Keratinocyte (primary cell): ENCODE data around the gene ECHS1. TPM values are rescaled to one million over a fixed set of nuclear protein-coding genes. Genes with fewer than 3 reads are reported as not detected.
A peak's percentile ranks its signal among the peaks of the same experiment; 100 is the strongest.

ENCODE experiments used
- DNase-seq: peaks from one replicate; pipeline ENCODE4 v3.0.0-alpha.2; 2011; ENCODE audit warnings: low read depth, missing footprints, low spot score
- FAIRE-seq: peaks from 2 replicates; lab custom pipeline; 2011; peaks lifted over from hg19 to GRCh38; lab: Jason Lieb, UNC
- H2AFZ ChIP-seq: 2 replicates; pipeline ENCODE4 v1.6.0; 2012; ENCODE audit warnings: low read length, control low read depth, inconsistent platforms; ENCODE audit not compliant: control insufficient read depth
- H3K27ac ChIP-seq: 2 replicates; pipeline ENCODE4 v1.5.1; 2011; ENCODE audit warnings: low read length; ENCODE audit not compliant: control insufficient read depth, insufficient read depth
- H3K27me3 ChIP-seq: 3 replicates; pipeline ENCODE4 v1.6.0; 2011; ENCODE audit warnings: low read length; ENCODE audit not compliant: control insufficient read depth, insufficient read depth; ENCODE audit errors: extremely low read depth
- H3K36me3 ChIP-seq, 2 experiments: 2 replicates in 1 of 2; 3 replicates in 1 of 2; pipeline ENCODE4 v1.5.1; 2011; ENCODE audit warnings: low read length in 2 of 2, mild to moderate bottlenecking in 1 of 2; ENCODE audit not compliant: control insufficient read depth in 2 of 2, insufficient read depth in 2 of 2; ENCODE audit errors: extremely low read depth in 1 of 2
- H3K4me1 ChIP-seq: 3 replicates; pipeline ENCODE4 v1.5.1; 2011; ENCODE audit warnings: low read length; ENCODE audit not compliant: control insufficient read depth, insufficient read depth; ENCODE audit errors: extremely low read depth
- H3K4me2 ChIP-seq: 3 replicates; pipeline ENCODE4 v1.6.0; 2011; ENCODE audit warnings: low read depth, low read length; ENCODE audit not compliant: control insufficient read depth, insufficient read depth; ENCODE audit errors: extremely low read depth
- H3K4me3 ChIP-seq, 3 experiments: fragments of 200-600 bp in 1 of 3; sonication (generic) in 1 of 3; 2 replicates in 2 of 3; 3 replicates in 1 of 3; pipeline ENCODE4 v1.5.1; 2011 to 2016; ENCODE audit warnings: low read length in 3 of 3, mild to moderate bottlenecking in 3 of 3, control low read depth in 2 of 3, inconsistent platforms in 1 of 3, low read depth in 1 of 3, mixed read lengths in 1 of 3, mixed run types in 1 of 3, moderate library complexity in 1 of 3; ENCODE audit not compliant: control insufficient read depth in 2 of 3, insufficient read depth in 2 of 3; ENCODE audit errors: extremely low read depth in 1 of 3
- H3K79me2 ChIP-seq: 2 replicates; pipeline ENCODE4 v1.6.0; 2012; ENCODE audit warnings: low read length; ENCODE audit not compliant: control insufficient read depth, insufficient read depth
- H3K9ac ChIP-seq: 3 replicates; pipeline ENCODE4 v1.6.0; 2011; ENCODE audit warnings: low read length; ENCODE audit not compliant: control insufficient read depth, insufficient read depth; ENCODE audit errors: extremely low read depth
- H3K9me1 ChIP-seq: 3 replicates; pipeline ENCODE4 v1.6.0; 2011; ENCODE audit warnings: low read length; ENCODE audit not compliant: control insufficient read depth, insufficient read depth; ENCODE audit errors: extremely low read depth
- H3K9me3 ChIP-seq: 2 replicates; pipeline ENCODE4 v1.5.1; 2012; ENCODE audit warnings: low read depth, low read length; ENCODE audit not compliant: control insufficient read depth
- H4K20me1 ChIP-seq: 3 replicates; pipeline ENCODE4 v1.6.0; 2011; ENCODE audit warnings: low read length; ENCODE audit not compliant: control insufficient read depth, insufficient read depth; ENCODE audit errors: extremely low read depth
- EZH2 ChIP-seq: IDR thresholded peaks from one replicate; pipeline ENCODE4 v1.6.1; 2012; ENCODE audit warnings: inconsistent platforms, mild to moderate bottlenecking, low read length, moderate library complexity
- dilution Hi-C: fragments of 300-500 bp; cut with MboI; formaldehyde crosslinking; loops from one replicate; pipeline ENCODE4 v1.7.0; 2020; ENCODE audit warnings: low sequenced_read_pairs; ENCODE audit not compliant: extremely low pct_ligation_motif_present
- polyA plus RNA-seq, 5 experiments: library from polyadenylated mRNA; depleted of rRNA in 3 of 5; stranded (reverse) in 3 of 5; stranded (forward) in 1 of 5; unstranded in 1 of 5; fragments of >200 nt; gene quantifications; 1 replicate in 1 of 5; 2 replicates in 3 of 5; 3 replicates in 1 of 5; pipeline versions ENCODE4 v1.2.1 to v1.2.3, GENCODE V29; 2011 to 2012; ENCODE audit warnings: missing spikeins in 2 of 5, low read depth in 1 of 5, low replicate concordance in 1 of 5
- TF ChIP-seq, protein P1 (sequence below), 3 experiments: IDR thresholded peaks in 1 of 3; conservative IDR thresholded peaks in 1 of 3; optimal IDR thresholded peaks in 1 of 3; 2 replicates in 2 of 3; 3 replicates in 1 of 3; pipeline versions ENCODE3 to v1.5.1; 2011; ENCODE audit warnings: low read length in 3 of 3, mild to moderate bottlenecking in 3 of 3, moderate library complexity in 2 of 3, control low read depth in 1 of 3, inconsistent platforms in 1 of 3; ENCODE audit not compliant: insufficient read depth in 2 of 3; ENCODE audit errors: extremely low read depth in 1 of 3

Gene ECHS1
- polyA plus RNA-seq, 1 donor (not counting 4 experiments of a cell fraction or from before 2014, with no cell fraction given), result 27.1 TPM

GRCh38 chr10:133394801-133395221 lies 21.7 kb upstream of the ECHS1 start:
- H3K27me3 ChIP-seq, result no peaks in the 10 kb centered on the region
- H3K9me1 ChIP-seq, result no peaks in the 10 kb centered on the region
- H3K79me2 ChIP-seq, result peaks cover 43% of the 10 kb centered on the region
- H3K4me3 ChIP-seq, result peak overlapping the region; percentile 90 to 99 (median 98)
- H4K20me1 ChIP-seq, result no peaks in the 10 kb centered on the region
- peak overlapping the region; percentile 95 for H3K4me2 ChIP-seq
- peaks cover 11 to 28% of the 10 kb centered on the region in 2 experiments for H3K36me3 ChIP-seq
- H3K27ac ChIP-seq, result peak overlapping the region; percentile 80
- no peak for DNase-seq
- H3K9ac ChIP-seq, result peak overlapping the region; percentile 92
- H2AFZ ChIP-seq, result no peak overlapping the region
- TF ChIP-seq, protein P1, sequence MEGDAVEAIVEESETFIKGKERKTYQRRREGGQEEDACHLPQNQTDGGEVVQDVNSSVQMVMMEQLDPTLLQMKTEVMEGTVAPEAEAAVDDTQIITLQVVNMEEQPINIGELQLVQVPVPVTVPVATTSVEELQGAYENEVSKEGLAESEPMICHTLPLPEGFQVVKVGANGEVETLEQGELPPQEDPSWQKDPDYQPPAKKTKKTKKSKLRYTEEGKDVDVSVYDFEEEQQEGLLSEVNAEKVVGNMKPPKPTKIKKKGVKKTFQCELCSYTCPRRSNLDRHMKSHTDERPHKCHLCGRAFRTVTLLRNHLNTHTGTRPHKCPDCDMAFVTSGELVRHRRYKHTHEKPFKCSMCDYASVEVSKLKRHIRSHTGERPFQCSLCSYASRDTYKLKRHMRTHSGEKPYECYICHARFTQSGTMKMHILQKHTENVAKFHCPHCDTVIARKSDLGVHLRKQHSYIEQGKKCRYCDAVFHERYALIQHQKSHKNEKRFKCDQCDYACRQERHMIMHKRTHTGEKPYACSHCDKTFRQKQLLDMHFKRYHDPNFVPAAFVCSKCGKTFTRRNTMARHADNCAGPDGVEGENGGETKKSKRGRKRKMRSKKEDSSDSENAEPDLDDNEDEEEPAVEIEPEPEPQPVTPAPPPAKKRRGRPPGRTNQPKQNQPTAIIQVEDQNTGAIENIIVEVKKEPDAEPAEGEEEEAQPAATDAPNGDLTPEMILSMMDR (optimal IDR thresholded peaks at IDR 0.05 in 1 of 3, IDR thresholded peaks at IDR 0.05 in 1 of 3, conservative IDR thresholded peaks at IDR 0.05 in 1 of 3; ENCODE audit: extremely low read depth in 1 of 3, insufficient read depth in 2 of 3, low read length in 3 of 3), result no peak
- no peak for TF ChIP-seq EZH2
- dilution Hi-C loops, result no loop called here
- peaks cover 20% of the 10 kb centered on the region for H3K4me1 ChIP-seq
- FAIRE-seq, result no peak
- no peaks in the 10 kb centered on the region for H3K9me3 ChIP-seq

DNA sequence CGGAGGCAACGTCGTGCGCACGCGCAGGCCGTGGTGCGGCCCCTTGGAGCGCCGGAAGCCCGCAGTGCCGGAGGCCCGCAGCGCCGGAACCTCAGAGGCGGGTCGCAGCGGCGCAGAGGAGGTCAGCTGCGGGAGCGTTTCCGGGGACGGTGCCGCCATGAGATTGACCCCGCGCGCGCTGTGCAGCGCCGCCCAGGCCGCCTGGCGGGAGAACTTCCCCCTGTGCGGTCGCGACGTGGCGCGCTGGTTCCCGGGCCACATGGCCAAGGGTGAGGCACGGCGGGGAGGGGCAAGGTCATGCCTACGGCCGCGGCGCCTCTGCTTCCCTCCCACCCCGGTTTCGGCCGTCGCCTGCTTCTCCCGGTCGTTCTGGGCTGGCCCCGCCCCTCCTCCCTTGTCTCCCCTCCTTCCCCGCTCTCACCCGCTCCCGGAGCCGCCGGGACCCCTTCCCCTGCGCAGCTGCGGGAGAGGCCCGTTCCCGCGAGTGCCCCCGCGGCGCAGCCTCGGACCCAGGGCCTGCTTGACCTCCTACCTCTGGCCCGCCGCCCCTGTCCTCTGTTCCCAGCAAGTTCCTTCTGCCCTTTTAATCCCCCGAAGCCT lies 21.0 kb upstream of the ECHS1 start, which contains the start of gene MTG1:
Gene MTG1 (plus strand): TSS at position 94 of the 600 bp plus-strand sequence. CDS start 64 bp downstream, at position 158.
- no peaks in the 10 kb centered on the region for H4K20me1 ChIP-seq
- H3K4me1 ChIP-seq, result peaks cover 20% of the 10 kb centered on the region
- H3K27ac ChIP-seq, result peak within 1 kb of the TSS; percentile 80
- DNase-seq, result no peak
- no peak for TF ChIP-seq EZH2
- TF ChIP-seq, protein P1 (optimal IDR thresholded peaks at IDR 0.05 in 1 of 3, IDR thresholded peaks at IDR 0.05 in 1 of 3, conservative IDR thresholded peaks at IDR 0.05 in 1 of 3; ENCODE audit: extremely low read depth in 1 of 3, insufficient read depth in 2 of 3, low read length in 3 of 3), result peak in 2 of 3 experiments; percentile 18 to 19
- peak within 1 kb of the TSS; percentile 90 to 99 (median 98) for H3K4me3 ChIP-seq
- H3K9me1 ChIP-seq, result no peaks in the 10 kb centered on the region
- no peaks in the 10 kb centered on the region for H3K27me3 ChIP-seq
- dilution Hi-C loops, result no loop called here
- no peaks in the 10 kb centered on the region for H3K9me3 ChIP-seq
- H3K9ac ChIP-seq, result peak within 1 kb of the TSS; percentile 92
- peak within 1 kb of the TSS; percentile 95 for H3K4me2 ChIP-seq
- H2AFZ ChIP-seq, result peak within 1 kb of the TSS; percentile 87
- H3K36me3 ChIP-seq, result peaks cover 11 to 23% of the 10 kb centered on the region in 2 experiments
- FAIRE-seq, result no peak
- peaks cover 38% of the 10 kb centered on the region for H3K79me2 ChIP-seq
